Endometrial microvascular endothelial cells (primary cell): Measurements from ENCODE around the gene ADK. TPM values are rescaled to one million over a fixed set of nuclear protein-coding genes. Genes with fewer than 3 reads are reported as not detected.
"Not testable (repeated sequence)": the region's sequence is repeated elsewhere in the genome, so short reads cannot be mapped to it uniquely, and the experiment has no call there.

Experiments used
- in situ Hi-C: cut with HindIII; loops from 2 replicates; pipeline ENCODE4 v1.10.0; 2017; ENCODE audit warnings: low sequenced_read_pairs, low pct_unique_long_range_greater_than_20kb; ENCODE audit errors: inconsistent ontology term
- total RNA-seq: library from RNA; depleted of rRNA; stranded (reverse); fragments of >200 nt; gene quantifications from one replicate; pipeline ENCODE4 v1.2.3, GENCODE V29; 2015; ENCODE audit errors: inconsistent ontology term

Gene ADK
- total RNA-seq, 1 donor from 2014 or later: 67.6 TPM

GRCh38 chr10:74433595-74433956 is 282.6 kb downstream of the ADK start:
- in situ Hi-C loops: no loop called here

GRCh38 chr10:74433993-74434392 is 283.0 kb downstream of the ADK start:
- in situ Hi-C loops: no loop called here

- in situ Hi-C loops: no loop called here
Measured at GRCh38 chr10:74434547-74434946, 283.5 kb downstream of the ADK start.

- in situ Hi-C loops: no loop called here
Measured at GRCh38 chr10:74436523-74437170, 285.6 kb downstream of the ADK start.

- in situ Hi-C loops: no loop called here
Measured at GRCh38 chr10:74437822-74438221, 286.8 kb downstream of the ADK start.

- in situ Hi-C loops: no loop called here
Measured at GRCh38 chr10:74439213-74439612, 288.2 kb downstream of the ADK start.

- in situ Hi-C loops: no loop called here
Measured at GRCh38 chr10:74445493-74445892, 294.5 kb downstream of the ADK start.

- in situ Hi-C loops: no loop called here
Measured at GRCh38 chr10:74450602-74451001, 299.6 kb downstream of the ADK start.

- in situ Hi-C loops: no loop called here
Measured at GRCh38 chr10:74451127-74451829, 300.3 kb downstream of the ADK start.

GRCh38 chr10:74453169-74453568 is 302.1 kb downstream of the ADK start:
- in situ Hi-C loops: no loop called here

- in situ Hi-C loops: not testable (repeated sequence)
Measured at GRCh38 chr10:74457478-74457877, 306.5 kb downstream of the ADK start.

- in situ Hi-C loops: no loop called here
Measured at GRCh38 chr10:74460812-74461211, 309.8 kb downstream of the ADK start.

- in situ Hi-C loops: no loop called here
Measured at GRCh38 chr10:74474022-74474713, 323.1 kb downstream of the ADK start.

- in situ Hi-C loops: not testable (repeated sequence)
Measured at GRCh38 chr10:74476162-74476706, 325.2 kb downstream of the ADK start.

GRCh38 chr10:74480778-74481177 is 329.8 kb downstream of the ADK start:
- in situ Hi-C loops: no loop called here

GRCh38 chr10:74483356-74483755 is 332.3 kb downstream of the ADK start:
- in situ Hi-C loops: no loop called here

- in situ Hi-C loops: no loop called here
Measured at GRCh38 chr10:74485283-74485682, 334.3 kb downstream of the ADK start.

GRCh38 chr10:74486659-74487058 is 335.6 kb downstream of the ADK start:
- in situ Hi-C loops: no loop called here

GRCh38 chr10:74488907-74489306 is 337.9 kb downstream of the ADK start:
- in situ Hi-C loops: no loop called here

GRCh38 chr10:74490551-74490950 is 339.5 kb downstream of the ADK start:
- in situ Hi-C loops: no loop called here
